HG02852 (cell line): ENCODE measurements around the gene GRIN1.

Experiments
- ATAC-seq: cut with Tn5 transposase; IDR thresholded peaks from one replicate; pipeline ENCODE4 v1.9.1; 2021; ENCODE audit warnings: mild to moderate bottlenecking, moderate library complexity; ENCODE audit not compliant: unreplicated experiment

The GRIN1 gene

DNA sequence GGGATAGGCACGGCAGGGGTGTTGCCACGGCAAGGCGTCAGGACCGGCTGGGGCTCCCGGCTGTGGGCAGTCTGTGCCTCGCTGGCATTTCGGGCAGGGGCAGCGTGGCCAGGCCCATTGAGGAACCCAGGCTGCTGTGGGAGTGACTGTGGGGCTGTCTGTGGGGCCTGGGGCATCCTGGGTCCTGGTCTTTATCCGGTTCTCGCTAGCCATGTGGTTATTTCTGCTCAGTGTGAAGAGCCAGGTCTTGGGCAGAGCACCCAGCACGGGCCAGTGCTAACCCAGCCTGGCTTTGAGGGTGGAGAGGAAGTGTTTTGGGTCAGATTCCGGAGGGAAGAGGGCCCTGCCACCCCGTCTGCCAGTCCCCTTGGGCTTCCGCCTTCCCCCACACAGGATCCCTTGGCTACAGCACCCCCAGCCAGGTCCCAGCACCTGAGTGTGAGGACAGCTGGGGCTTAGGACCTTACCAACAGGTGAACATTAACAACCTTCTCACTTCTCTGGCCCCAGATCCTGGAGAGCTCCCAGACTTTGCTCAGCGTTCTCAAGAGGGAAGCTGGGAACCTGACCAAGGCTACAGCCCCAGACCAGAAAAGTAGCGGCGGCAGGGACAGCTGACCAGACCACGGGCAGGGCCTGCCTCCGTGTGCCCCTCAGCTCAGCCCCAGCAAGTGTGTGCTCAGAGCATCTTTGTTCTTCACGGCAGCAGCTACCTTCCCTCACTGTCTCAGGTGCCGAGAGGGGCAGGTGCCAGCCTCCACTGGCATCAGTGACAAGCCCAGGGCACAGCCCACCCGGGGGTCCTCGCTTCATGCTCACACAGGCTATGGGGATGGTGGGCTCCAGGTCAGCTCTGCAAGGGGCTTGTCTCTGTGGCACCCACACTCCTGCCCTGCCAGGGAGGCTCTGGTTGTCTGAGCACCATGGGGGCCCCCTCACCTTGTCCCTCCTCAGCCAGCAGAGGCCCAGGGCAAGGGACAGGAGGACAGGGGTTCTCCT lies 50.6 kb downstream of the GRIN1 start:
- ATAC-seq = no peak

GRCh38 chr9:137190315-137190856 lies 51.4 kb downstream of the GRIN1 start:
- no peak for ATAC-seq

- no peak for ATAC-seq
Observed at GRCh38 chr9:137191245-137191644, 52.3 kb downstream of the GRIN1 start.

GRCh38 chr9:137191691-137192447 lies 52.9 kb downstream of the GRIN1 start:
- ATAC-seq = no peak

DNA sequence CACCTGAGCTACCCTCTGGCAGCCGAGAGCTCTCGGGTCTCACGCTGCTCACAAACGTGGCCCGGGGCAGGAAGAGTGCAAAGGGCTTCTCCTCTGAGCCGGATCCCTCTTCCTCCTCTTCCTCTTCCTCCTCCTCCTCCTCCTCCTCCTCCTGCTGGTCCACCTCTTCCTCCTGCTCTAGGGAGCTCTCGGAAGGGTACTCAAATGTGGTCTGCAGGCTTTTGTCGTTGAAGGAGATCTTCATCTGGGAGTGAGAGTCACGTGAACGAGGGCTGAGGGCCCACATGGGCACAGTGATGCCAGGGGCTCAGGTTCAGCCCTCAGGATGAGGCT lies 53.5 kb downstream of the GRIN1 start:
- no peak for ATAC-seq

- no peak for ATAC-seq
Observed at GRCh38 chr9:137192859-137193258, 53.9 kb downstream of the GRIN1 start.

DNA sequence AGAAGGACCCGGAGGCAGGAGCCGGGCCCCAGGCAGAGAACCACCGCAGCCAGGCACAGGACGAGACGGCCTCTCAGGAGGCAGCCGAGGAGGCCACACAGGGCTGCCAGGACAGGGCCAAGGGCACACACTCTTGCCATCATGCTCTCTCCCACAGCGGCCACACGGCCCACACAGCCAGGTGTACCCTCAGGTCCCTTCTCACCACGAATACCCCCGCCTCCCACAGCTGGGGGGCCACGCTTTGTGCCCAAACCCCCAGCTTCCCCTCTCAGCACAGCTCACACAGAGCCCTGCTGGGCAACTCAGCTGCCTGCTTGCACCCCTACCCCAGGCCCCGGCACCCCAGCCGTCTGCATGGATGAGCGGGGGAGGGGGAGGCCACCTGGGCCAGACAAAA lies 54.8 kb downstream of the GRIN1 start:
- no peak for ATAC-seq

DNA sequence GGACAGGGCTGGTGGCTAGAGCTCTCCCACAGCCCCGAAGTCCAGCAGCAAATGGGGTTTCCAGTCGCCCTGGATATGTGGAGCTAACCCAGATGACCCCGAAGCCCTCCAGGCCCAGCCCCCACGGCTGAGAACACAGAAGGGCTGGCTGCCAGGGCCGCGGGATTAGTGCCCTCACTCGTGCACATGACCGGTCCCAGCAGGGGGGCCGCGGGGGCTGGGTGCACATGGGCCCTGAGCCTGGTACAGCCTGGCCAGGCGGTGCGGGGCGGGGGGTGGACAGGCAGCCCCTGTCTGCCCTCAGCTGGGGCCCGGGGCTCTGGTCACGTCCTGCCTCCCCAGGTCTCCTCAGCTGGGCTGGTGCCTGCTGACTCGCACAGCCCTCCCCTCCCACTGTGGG lies 55.4 kb downstream of the GRIN1 start:
- ATAC-seq = no peak

- no peak for ATAC-seq
Observed at GRCh38 chr9:137194909-137195308, 56.0 kb downstream of the GRIN1 start.

- ATAC-seq = no peak
Observed at GRCh38 chr9:137195525-137196220, 56.7 kb downstream of the GRIN1 start.

GRCh38 chr9:137198051-137198901 lies 59.3 kb downstream of the GRIN1 start:
- no peak for ATAC-seq

DNA sequence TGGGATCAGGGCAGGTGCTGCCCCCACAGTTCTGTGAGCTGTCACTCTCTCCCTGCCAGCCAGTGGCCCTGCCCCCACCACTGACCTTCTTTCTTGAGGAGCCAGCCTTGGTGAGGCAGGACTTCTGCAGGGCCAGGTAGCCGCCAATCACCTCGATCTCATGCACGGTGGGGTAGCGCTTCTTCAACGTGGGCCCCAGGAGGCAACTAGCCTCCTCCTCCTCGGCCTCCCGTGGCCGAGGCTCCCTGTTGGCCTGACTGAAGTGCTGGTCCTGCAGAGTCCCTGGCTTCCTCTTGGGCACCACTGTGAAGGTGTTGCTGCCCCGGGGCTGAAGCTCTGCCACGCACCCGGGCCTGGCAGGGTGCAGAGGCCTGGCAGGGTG lies 59.9 kb downstream of the GRIN1 start:
- ATAC-seq = no peak

- no peak for ATAC-seq
Observed at GRCh38 chr9:137199411-137200121, 60.6 kb downstream of the GRIN1 start.

DNA sequence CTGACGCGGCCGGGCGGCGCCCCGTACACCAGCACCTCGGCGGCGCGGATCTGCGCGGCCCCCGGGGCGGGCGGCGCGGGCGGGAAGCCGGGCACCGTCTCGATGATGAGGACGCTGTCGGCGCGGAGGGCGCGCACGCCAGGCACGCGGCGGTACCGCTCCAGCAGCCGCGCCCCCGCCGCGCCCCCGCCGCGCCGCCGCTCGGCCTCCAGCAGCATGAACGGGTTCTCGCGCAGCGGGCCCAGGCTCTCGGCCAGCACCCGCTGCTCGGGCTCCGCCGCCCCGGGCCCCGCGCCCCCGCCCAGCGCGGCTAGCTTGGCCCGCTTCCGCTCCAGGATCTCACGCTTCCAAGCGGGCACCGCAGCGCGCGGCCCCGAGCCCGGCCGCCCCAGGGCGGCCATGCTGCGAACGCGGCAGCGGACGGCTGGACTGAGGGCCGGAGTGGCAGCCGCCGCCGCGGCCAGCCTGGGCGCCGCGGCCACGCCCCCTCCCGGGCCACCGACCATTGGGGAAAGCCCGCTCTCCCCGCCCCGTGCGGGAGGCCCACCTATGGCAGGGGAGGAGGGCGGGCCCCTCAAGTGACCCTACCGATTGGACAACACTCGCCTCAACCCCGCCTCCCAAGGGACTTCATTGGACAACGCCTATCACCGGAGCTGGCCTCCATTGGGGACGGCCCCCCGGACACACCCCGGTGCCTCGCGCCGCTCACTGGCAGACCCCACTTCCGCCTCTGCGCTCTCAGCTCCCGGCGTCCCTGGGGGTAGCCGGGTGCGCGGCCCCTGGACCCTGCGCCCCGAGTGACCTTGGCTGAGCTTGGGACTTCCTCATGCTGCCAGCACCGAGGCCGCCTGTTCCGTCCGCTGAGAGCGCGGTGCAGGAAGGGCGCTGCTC lies 61.6 kb downstream of the GRIN1 start, which contains the start of gene TPRN:
TPRN (minus strand) TSS at position 431 of the 894 bp plus-strand sequence; CDS start at position 401, 30 bp downstream.
- peak; percentile 92 for ATAC-seq

DNA sequence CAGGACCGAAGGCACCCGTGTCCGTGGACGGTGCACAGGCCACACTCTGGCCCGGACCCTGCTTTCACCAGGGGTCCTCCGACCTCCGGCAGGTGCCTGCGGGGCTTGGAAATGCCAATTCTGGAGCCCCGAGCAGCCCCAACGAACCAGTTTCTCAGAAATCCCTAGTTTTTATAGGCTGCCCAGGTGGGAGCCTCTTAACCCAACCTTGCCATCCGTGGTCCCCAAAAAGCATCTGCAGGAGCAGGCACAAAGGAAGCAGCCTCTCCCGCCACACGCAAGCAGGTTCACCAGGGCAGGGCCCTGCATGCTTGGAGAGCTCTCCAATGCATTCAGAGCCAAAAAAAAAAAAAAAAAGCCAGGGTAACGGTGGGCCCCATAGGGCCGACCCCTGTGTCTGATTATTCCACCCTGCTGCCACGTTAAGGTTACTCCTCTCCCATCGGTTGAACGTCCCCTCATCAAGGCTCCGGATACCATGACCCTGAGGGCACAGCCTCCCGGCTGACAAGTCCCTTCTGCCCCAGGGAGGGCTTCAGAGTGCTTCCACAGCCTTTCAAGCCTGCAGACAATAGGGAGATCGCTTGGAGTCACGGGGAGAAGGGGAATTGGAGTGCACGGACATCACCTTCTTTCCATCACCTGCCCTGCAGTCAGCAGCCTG lies 62.4 kb downstream of the GRIN1 start:
- ATAC-seq = no peak

DNA sequence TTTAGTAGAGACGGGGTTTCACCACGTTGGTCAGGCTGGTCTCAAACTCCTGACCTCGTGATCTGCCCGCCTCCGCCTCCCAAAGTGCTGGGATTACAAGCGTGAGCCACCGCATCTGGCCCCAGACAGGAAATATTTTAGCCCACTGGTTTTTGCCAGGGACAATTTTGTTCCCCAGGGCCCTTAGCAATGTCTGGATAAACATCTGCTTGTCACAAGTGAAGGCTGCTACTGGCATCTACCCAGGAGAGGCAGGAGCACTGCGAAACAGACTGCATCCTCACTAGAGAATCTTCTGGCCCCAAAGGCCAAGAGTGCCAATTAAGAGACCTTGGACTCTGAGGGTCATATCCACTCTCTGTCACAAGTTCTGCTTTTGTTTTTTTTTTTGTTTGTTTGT lies 64.0 kb downstream of the GRIN1 start:
- no peak for ATAC-seq

GRCh38 chr9:137204731-137205125 lies 65.8 kb downstream of the GRIN1 start:
- no peak for ATAC-seq
